CD14-positive monocyte (primary cell): ENCODE data around the gene NHS. TPM values are rescaled to one million over a fixed set of nuclear protein-coding genes. Genes with fewer than 3 reads are reported as not detected.

Source experiments
- DNase-seq, 3 donors: peaks; one replicate each; pipeline ENCODE4 v3.0.0-alpha.2; 2011 to 2022
- H2AFZ ChIP-seq: 2 replicates; pipeline ENCODE4 v1.6.0; 2012; ENCODE audit warnings: mild to moderate bottlenecking, low read depth, low read length, inconsistent platforms; ENCODE audit not compliant: insufficient read depth, poor library complexity, severe bottlenecking
- H3K27ac ChIP-seq, 2 donors: 1 replicate in 1 of 2; 2 replicates in 1 of 2; pipeline ENCODE4 v1.5.1; 2012 to 2013; ENCODE audit warnings: low read length in 2 of 2, control low read depth in 1 of 2, inconsistent platforms in 1 of 2, low read depth in 1 of 2, mild to moderate bottlenecking in 1 of 2
- H3K27me3 ChIP-seq, 2 donors: one replicate each; pipeline versions ENCODE4 v1.6.0 to v1.6.1; 2011 to 2013; ENCODE audit warnings: low read length in 2 of 2; ENCODE audit not compliant: control insufficient read depth in 2 of 2, insufficient read depth in 2 of 2
- H3K36me3 ChIP-seq, 2 donors: replicated peaks in 1 of 2; 1 replicate in 1 of 2; 2 replicates in 1 of 2; pipeline versions ENCODE4 v1.5.1 to v1.6.1; 2012 to 2013; ENCODE audit warnings: low read length in 2 of 2, control low read depth in 1 of 2, inconsistent platforms in 1 of 2, mild to moderate bottlenecking in 1 of 2; ENCODE audit not compliant: insufficient read depth in 2 of 2, control insufficient read depth in 1 of 2
- H3K4me1 ChIP-seq, 2 donors: 1 replicate in 1 of 2; 2 replicates in 1 of 2; pipeline versions ENCODE4 v1.5.1 to v1.6.1; 2012 to 2013; ENCODE audit warnings: low read length in 2 of 2, control low read depth in 1 of 2, inconsistent platforms in 1 of 2, mild to moderate bottlenecking in 1 of 2, moderate library complexity in 1 of 2; ENCODE audit not compliant: insufficient read depth in 2 of 2, control insufficient read depth in 1 of 2
- H3K4me2 ChIP-seq: replicated peaks from 2 replicates; pipeline ENCODE3; 2012; ENCODE audit warnings: low read length, moderate library complexity, mild to moderate bottlenecking; ENCODE audit not compliant: poor library complexity, severe bottlenecking; ENCODE audit errors: extremely low read depth
- H3K4me3 ChIP-seq, 3 experiments: fragments of 200-600 bp in 1 of 3; sonication (generic) in 1 of 3; replicated peaks in 1 of 3; 1 replicate in 2 of 3; 2 replicates in 1 of 3; pipeline ENCODE4 v1.5.1; 2011 to 2013; ENCODE audit warnings: low read length in 3 of 3, mild to moderate bottlenecking in 3 of 3, control low read depth in 2 of 3, low read depth in 2 of 3, inconsistent platforms in 1 of 3, moderate library complexity in 1 of 3
- H3K79me2 ChIP-seq: 2 replicates; pipeline ENCODE4 v1.6.0; 2012; ENCODE audit warnings: mild to moderate bottlenecking, control low read depth, inconsistent platforms, low read length, moderate library complexity; ENCODE audit not compliant: insufficient read depth
- H3K9ac ChIP-seq: 2 replicates; pipeline ENCODE4 v1.6.0; 2017; ENCODE audit warnings: low read length, mild to moderate bottlenecking; ENCODE audit not compliant: insufficient read depth, poor library complexity, severe bottlenecking
- H3K9me3 ChIP-seq, 2 donors: replicated peaks in 1 of 2; 1 replicate in 1 of 2; 2 replicates in 1 of 2; pipeline versions ENCODE4 v1.5.1 to v1.6.1; 2012 to 2013; ENCODE audit warnings: low read length in 2 of 2, control low read depth in 1 of 2; ENCODE audit not compliant: control insufficient read depth in 1 of 2, insufficient read depth in 1 of 2
- H4K20me1 ChIP-seq: 2 replicates; pipeline ENCODE4 v1.6.0; 2012; ENCODE audit warnings: mild to moderate bottlenecking, low read length, control low read depth, moderate library complexity; ENCODE audit not compliant: insufficient read depth
- H3K27ac Mint-ChIP-seq, 7 donors: one replicate each; pipeline ENCODE4 v1.8.0; 2020; ENCODE audit warnings: mild to moderate bottlenecking in 7 of 7, mixed read lengths in 7 of 7, moderate library complexity in 6 of 7, inconsistent platforms in 2 of 7
- H3K27me3 Mint-ChIP-seq, 3 donors: one replicate each; pipeline ENCODE4 v1.8.0; 2021 to 2022; ENCODE audit warnings: low read depth in 3 of 3, mild to moderate bottlenecking in 3 of 3, mixed read lengths in 3 of 3, moderate library complexity in 3 of 3, inconsistent platforms in 1 of 3
- H3K36me3 Mint-ChIP-seq, 2 donors: one replicate each; pipeline ENCODE4 v1.8.0; 2020; ENCODE audit warnings: mixed read lengths in 2 of 2, inconsistent platforms in 1 of 2, mild to moderate bottlenecking in 1 of 2
- H3K4me1 Mint-ChIP-seq: one replicate; pipeline ENCODE4 v1.8.0; 2020; ENCODE audit warnings: mild to moderate bottlenecking, mixed read lengths
- H3K4me3 Mint-ChIP-seq, 2 donors: one replicate each; pipeline ENCODE4 v1.8.0; 2020; ENCODE audit warnings: mild to moderate bottlenecking in 2 of 2, mixed read lengths in 2 of 2, moderate library complexity in 1 of 2
- H3K9me3 Mint-ChIP-seq, 7 donors: one replicate each; pipeline ENCODE4 v1.8.0; 2020 to 2022; ENCODE audit warnings: mixed read lengths in 7 of 7, mild to moderate bottlenecking in 6 of 7, moderate library complexity in 6 of 7, inconsistent platforms in 2 of 7
- CTCF ChIP-seq: fragments of 200-600 bp; IDR thresholded peaks from one replicate; pipeline ENCODE4 v1.8.0; 2022; ENCODE audit warnings: antibody characterized with exemption, mild to moderate bottlenecking
- WGBS: methylation state at CpG from one replicate; pipeline ENCODE4 v1.1.5; 2013; ENCODE audit warnings: missing lambda C conversion rate; ENCODE audit not compliant: insufficient coverage; 5-methylcytosine and 5-hydroxymethylcytosine counted together
- intact Hi-C, 2 donors: fragments of 100-400 bp; cut with micrococcal nuclease; formaldehyde crosslinking; loops; one replicate each; pipeline versions ENCODE4 v1.15.0 to v1.15.1; 2023
- polyA plus RNA-seq, 3 donors: library from polyadenylated mRNA; depleted of rRNA in 1 of 3; unstranded in 2 of 3; stranded (reverse) in 1 of 3; fragments of 300-500 nt in 2 of 3; fragments of >200 nt in 1 of 3; fragmentation: Illumina TruSeq in 2 of 3; gene quantifications; 1 replicate in 2 of 3; 2 replicates in 1 of 3; pipeline ENCODE4 v1.2.3, GENCODE V29; 2012 to 2021

NHS gene
- polyA plus RNA-seq, 3 donors, result 0.86 to 1.8 (median 1.3) TPM

- no CpG with 5 or more reads among the region's 1 CpG for WGBS
- no peak overlapping the region for H3K4me3 ChIP-seq
- no peaks in the 10 kb centered on the region for H3K9me3 ChIP-seq
- H4K20me1 ChIP-seq, result no peaks in the 10 kb centered on the region
- peaks cover 10 to 22% of the 10 kb centered on the region in 2 donors for H3K27me3 ChIP-seq
- DNase-seq, result no peak
- Mint-ChIP-seq H3K27me3 (peaks cover 7 to 28% (median 23%) of the 10 kb centered on the region in 3 donors), H3K4me3 (no peak overlapping the region), H3K9me3 (peaks cover 0 to 4% (median under 1%) of the 10 kb centered on the region in 7 donors), H3K27ac (no peak overlapping the region), H3K36me3 (no peaks in the 10 kb centered on the region), H3K4me1 (no peaks in the 10 kb centered on the region)
- H3K79me2 ChIP-seq, result no peaks in the 10 kb centered on the region
- intact Hi-C loops, result no loop called here
- H3K27ac ChIP-seq, result no peak overlapping the region
- no peak overlapping the region for H3K9ac ChIP-seq
- H3K4me2 ChIP-seq, result no peak overlapping the region
- H3K4me1 ChIP-seq, result no peaks in the 10 kb centered on the region
- TF ChIP-seq CTCF, result no peak
- no peak overlapping the region for H2AFZ ChIP-seq
- no peaks in the 10 kb centered on the region for H3K36me3 ChIP-seq
Observed at GRCh38 chrX:17496407-17496806, 121.4 kb downstream of the NHS start.

GRCh38 chrX:17497193-17497592, 122.2 kb downstream of the NHS start:
- no peaks in the 10 kb centered on the region for H3K4me1 Mint-ChIP-seq
- Histone ChIP-seq H3K4me3 (no peak overlapping the region), H3K36me3 (no peaks in the 10 kb centered on the region), H3K79me2 (no peaks in the 10 kb centered on the region), H3K9ac (no peak overlapping the region), H3K4me1 (no peaks in the 10 kb centered on the region), H4K20me1 (no peaks in the 10 kb centered on the region), H3K27me3 (peaks cover 10 to 22% of the 10 kb centered on the region in 2 donors), H3K4me2 (no peak overlapping the region), H3K27ac (no peak overlapping the region), H2AFZ (no peak overlapping the region), H3K9me3 (no peaks in the 10 kb centered on the region)
- intact Hi-C loops, result no loop called here
- no peak overlapping the region for H3K27ac Mint-ChIP-seq
- TF ChIP-seq CTCF, result no peak
- H3K36me3 Mint-ChIP-seq, result no peaks in the 10 kb centered on the region
- H3K27me3 Mint-ChIP-seq, result peaks cover 7 to 23% (median 19%) of the 10 kb centered on the region in 3 donors
- H3K9me3 Mint-ChIP-seq, result peaks cover 0 to 2% (median 0%) of the 10 kb centered on the region in 7 donors
- DNase-seq, result no peak
- H3K4me3 Mint-ChIP-seq, result no peak overlapping the region
- WGBS, result no CpG with 5 or more reads among the region's 2 CpGs
